Measurements from ENCODE around the gene SPINK9. TPM values are rescaled to one million over a fixed set of nuclear protein-coding genes. Genes with fewer than 3 reads are reported as not detected.

Gene SPINK9, protein sequence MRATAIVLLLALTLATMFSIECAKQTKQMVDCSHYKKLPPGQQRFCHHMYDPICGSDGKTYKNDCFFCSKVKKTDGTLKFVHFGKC
- total RNA-seq (2022) (not detected in 2 replicates), Bru-seq, nascent RNA (percentile 2 among the genes with signal in this experiment), BruChase-seq, experiment 1, labeled RNA remaining after a 2-hour chase (percentile 5 among the genes with signal in this experiment), BruChase-seq, experiment 2, labeled RNA remaining after a 6-hour chase (not detected)
- long read RNA-seq: 0 reads

DNA sequence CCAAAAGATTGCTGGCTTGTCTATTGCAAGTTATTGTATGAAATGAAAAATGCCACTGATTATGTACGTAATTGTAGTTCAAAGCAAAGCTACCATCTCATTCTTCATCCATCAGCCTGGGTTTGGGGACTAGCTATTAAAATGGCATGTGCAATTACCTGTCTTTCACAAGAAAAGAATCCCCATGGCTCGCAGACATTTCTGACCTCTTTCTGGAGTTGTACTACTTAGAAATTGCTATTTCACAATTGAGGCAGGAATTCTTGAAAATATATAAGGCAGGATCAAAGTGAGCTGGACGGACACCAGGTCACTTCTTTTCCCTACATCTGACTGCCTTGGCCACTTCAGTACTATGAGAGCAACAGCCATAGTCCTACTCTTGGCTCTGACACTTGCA lies at the start of gene SPINK9:
Gene SPINK9, plus strand, starts transcription at position 301 of the 400 bp plus-strand sequence. Its CDS starts 55 bp downstream, at position 356.
- no peaks in the 10 kb centered on the region for H3K4me1 Mint-ChIP-seq (ENCODE audit: low read depth, unreplicated experiment)
- Histone ChIP-seq H3K36me3 (ENCODE audit: control insufficient read depth, insufficient read depth, low read length) (no peaks in the 10 kb centered on the region), H3K9me3 (no peaks in the 10 kb centered on the region), H3K4me3 (ENCODE audit: low read depth, low read length) (no peak within 1 kb of the TSS), H3K4me1 (no peaks in the 10 kb centered on the region), H3K27me3 (replicated peaks; ENCODE audit: control insufficient read depth, insufficient read depth, low read length) (no peaks in the 10 kb centered on the region)
- peaks cover 4% of the 10 kb centered on the region for H3K27me3 Mint-ChIP-seq (ENCODE audit: insufficient read depth, unreplicated experiment)
- H3K36me3 Mint-ChIP-seq (ENCODE audit: insufficient read depth, unreplicated experiment): no peaks in the 10 kb centered on the region
- no peak within 1 kb of the TSS for H3K4me3 Mint-ChIP-seq (ENCODE audit: unreplicated experiment)
- ChIA-PET CTCF (interaction anchor here (0.5 kb wide), 1 partner anchor 38 kb away, joined by 3 read pairs; no protein-coding TSS in a partner anchor), POLR2A (no interaction called here)
- TF ChIP-seq, protein P1, sequence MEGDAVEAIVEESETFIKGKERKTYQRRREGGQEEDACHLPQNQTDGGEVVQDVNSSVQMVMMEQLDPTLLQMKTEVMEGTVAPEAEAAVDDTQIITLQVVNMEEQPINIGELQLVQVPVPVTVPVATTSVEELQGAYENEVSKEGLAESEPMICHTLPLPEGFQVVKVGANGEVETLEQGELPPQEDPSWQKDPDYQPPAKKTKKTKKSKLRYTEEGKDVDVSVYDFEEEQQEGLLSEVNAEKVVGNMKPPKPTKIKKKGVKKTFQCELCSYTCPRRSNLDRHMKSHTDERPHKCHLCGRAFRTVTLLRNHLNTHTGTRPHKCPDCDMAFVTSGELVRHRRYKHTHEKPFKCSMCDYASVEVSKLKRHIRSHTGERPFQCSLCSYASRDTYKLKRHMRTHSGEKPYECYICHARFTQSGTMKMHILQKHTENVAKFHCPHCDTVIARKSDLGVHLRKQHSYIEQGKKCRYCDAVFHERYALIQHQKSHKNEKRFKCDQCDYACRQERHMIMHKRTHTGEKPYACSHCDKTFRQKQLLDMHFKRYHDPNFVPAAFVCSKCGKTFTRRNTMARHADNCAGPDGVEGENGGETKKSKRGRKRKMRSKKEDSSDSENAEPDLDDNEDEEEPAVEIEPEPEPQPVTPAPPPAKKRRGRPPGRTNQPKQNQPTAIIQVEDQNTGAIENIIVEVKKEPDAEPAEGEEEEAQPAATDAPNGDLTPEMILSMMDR (IDR thresholded peaks at IDR 0.05; ENCODE audit: insufficient read depth in 1 of 2, low read depth in 1 of 2, low read length in 1 of 2, severe bottlenecking in 1 of 2, unreplicated experiment in 1 of 2): no peak
- intact Hi-C loops (cut with micrococcal nuclease; ENCODE audit: unreplicated experiment): no loop called here
- no peak for DNase-seq
- no peaks in the 10 kb centered on the region for H3K9me3 Mint-ChIP-seq (ENCODE audit: unreplicated experiment)
- no peak within 1 kb of the TSS for H3K27ac Mint-ChIP-seq (ENCODE audit: unreplicated experiment)
- BruUV-seq (replicated peaks): no TSS peak

DNA sequence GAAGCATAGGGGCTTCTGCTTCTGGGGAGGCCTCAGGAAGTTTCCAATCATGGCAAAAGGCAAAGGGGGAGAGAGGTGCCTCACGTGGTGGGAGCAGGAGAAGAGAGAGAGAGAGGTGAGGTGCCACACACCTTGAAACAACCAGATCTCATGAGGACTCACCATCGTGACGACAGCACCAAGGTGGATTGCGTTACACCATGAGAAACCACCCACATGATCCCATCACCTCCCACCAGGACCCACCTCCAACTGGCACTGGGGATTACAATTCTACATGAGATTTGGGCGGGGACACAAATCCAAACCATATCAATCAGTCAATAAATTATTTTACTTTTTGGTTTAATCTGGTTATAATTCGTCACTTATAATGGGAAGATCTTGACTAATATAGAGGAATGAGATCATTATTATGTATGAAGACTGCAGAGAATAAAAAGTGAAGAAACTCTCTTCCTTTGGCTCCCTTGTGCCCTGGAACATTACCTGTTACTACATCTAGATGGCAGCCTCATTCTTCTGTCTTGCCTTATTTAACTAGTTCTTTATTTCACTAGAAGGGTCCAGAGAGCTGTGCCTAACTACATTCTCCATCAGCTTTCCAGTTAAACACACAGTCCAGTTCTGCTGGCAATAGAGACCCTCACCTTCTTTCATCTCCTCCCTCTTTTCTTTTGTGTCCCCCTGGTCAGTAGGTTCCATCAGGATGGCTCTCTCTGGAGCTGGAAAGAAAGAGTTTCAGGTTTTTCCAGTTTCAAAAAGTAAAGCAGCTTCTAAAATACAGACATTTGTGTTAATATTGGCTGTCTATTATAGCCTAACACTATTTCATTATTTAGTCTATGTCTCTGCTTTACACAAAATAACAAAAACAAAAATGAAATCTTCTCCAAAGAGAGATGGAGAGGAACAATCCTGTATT lies 44.8 kb upstream of the SPINK9 start:
- no peak overlapping the region for H3K27ac Mint-ChIP-seq (ENCODE audit: unreplicated experiment)
- POLR2A ChIA-PET: no interaction called here
- no peaks in the 10 kb centered on the region for H3K9me3 Mint-ChIP-seq (ENCODE audit: unreplicated experiment)
- no peaks in the 10 kb centered on the region for H3K36me3 Mint-ChIP-seq (ENCODE audit: insufficient read depth, unreplicated experiment)
- Histone ChIP-seq H3K27me3 (replicated peaks; ENCODE audit: control insufficient read depth, insufficient read depth, low read length) (no peaks in the 10 kb centered on the region), H3K4me1 (no peaks in the 10 kb centered on the region), H3K36me3 (ENCODE audit: control insufficient read depth, insufficient read depth, low read length) (no peaks in the 10 kb centered on the region), H3K9me3 (no peaks in the 10 kb centered on the region), H3K4me3 (ENCODE audit: low read depth, low read length) (no peak overlapping the region)
- H3K4me3 Mint-ChIP-seq (ENCODE audit: unreplicated experiment): no peak overlapping the region
- intact Hi-C loops (cut with micrococcal nuclease; ENCODE audit: unreplicated experiment): loop anchor here (1.0 to 5.0 kb wide), 3 partner anchors 84 to 440 kb away; no protein-coding TSS in a partner anchor
- CTCF ChIA-PET: interaction anchor here (0.7 to 1.7 kb wide), 7 partner anchors 9 to 440 kb away, joined by 3 to 12 read pairs (median 5); no protein-coding TSS in a partner anchor
- H3K4me1 Mint-ChIP-seq (ENCODE audit: low read depth, unreplicated experiment): no peaks in the 10 kb centered on the region
- peaks cover 8% of the 10 kb centered on the region for H3K27me3 Mint-ChIP-seq (ENCODE audit: insufficient read depth, unreplicated experiment)
- BruUV-seq (replicated peaks): no TSS peak
- TF ChIP-seq, protein P1 (IDR thresholded peaks at IDR 0.05; ENCODE audit: insufficient read depth in 1 of 2, low read depth in 1 of 2, low read length in 1 of 2, severe bottlenecking in 1 of 2, unreplicated experiment in 1 of 2): peak; percentile 52 to 54
- peak in 1 of 2 experiments; percentile 19 for DNase-seq

DNA sequence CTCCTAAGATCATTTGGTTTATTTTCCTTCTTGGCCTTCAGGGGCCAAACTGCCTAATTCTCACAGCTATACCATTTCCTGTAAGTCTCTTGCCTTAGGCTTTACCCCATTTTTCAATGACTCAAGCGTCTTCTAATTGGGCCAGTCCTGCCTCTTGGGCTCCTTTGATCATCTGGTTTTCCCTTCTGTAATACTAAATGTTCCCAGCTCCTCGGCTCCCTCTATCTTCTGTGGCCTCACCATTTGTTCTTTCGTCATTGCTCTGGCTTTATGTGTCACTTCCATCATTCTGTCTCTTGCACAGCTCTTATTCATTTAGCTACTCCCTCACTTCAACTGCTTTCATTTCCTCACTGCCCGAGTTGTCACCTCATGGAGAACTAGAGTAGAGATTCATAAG lies 37.6 kb upstream of the SPINK9 start:
- H3K27me3 Mint-ChIP-seq (ENCODE audit: insufficient read depth, unreplicated experiment): peaks cover 4% of the 10 kb centered on the region
- CTCF ChIA-PET: interaction anchor here (0.6 kb wide), 1 partner anchor 251 kb away, joined by 4 read pairs; no protein-coding TSS in a partner anchor

More for the DNA sequence above, 37.6 kb upstream of the SPINK9 start:
- BruUV-seq (replicated peaks): no TSS peak
- H3K27ac Mint-ChIP-seq (ENCODE audit: unreplicated experiment): no peak overlapping the region
- H3K4me1 Mint-ChIP-seq (ENCODE audit: low read depth, unreplicated experiment): no peaks in the 10 kb centered on the region
- H3K4me3 Mint-ChIP-seq (ENCODE audit: unreplicated experiment): no peak overlapping the region
- H3K36me3 Mint-ChIP-seq (ENCODE audit: insufficient read depth, unreplicated experiment): no peaks in the 10 kb centered on the region
- no peaks in the 10 kb centered on the region for H3K4me1 ChIP-seq
- H3K27me3 ChIP-seq (replicated peaks; ENCODE audit: control insufficient read depth, insufficient read depth, low read length): no peaks in the 10 kb centered on the region
- no peaks in the 10 kb centered on the region for H3K36me3 ChIP-seq (ENCODE audit: control insufficient read depth, insufficient read depth, low read length)
- TF ChIP-seq, protein P1 (IDR thresholded peaks at IDR 0.05; ENCODE audit: insufficient read depth in 1 of 2, low read depth in 1 of 2, low read length in 1 of 2, severe bottlenecking in 1 of 2, unreplicated experiment in 1 of 2): no peak
- no peaks in the 10 kb centered on the region for H3K9me3 Mint-ChIP-seq (ENCODE audit: unreplicated experiment)
- H3K4me3 ChIP-seq (ENCODE audit: low read depth, low read length): no peak overlapping the region
- DNase-seq: no peak
- POLR2A ChIA-PET: no interaction called here
- intact Hi-C loops (cut with micrococcal nuclease; ENCODE audit: unreplicated experiment): no loop called here
- no peaks in the 10 kb centered on the region for H3K9me3 ChIP-seq
